ENCODE data around the gene RRAS.

Gene RRAS

GRCh38 chr19:49662011-49662410 is 22.1 kb upstream of the RRAS start:
- no peak overlapping the region for H3K4me3 ChIP-seq (replicated peaks; ENCODE audit: insufficient read depth, low read length)
- no peak for TF ChIP-seq POLR2AphosphoS5 (IDR thresholded peaks at IDR 0.05; ENCODE audit: low read depth)
- no peak for TF ChIP-seq GABPA (IDR thresholded peaks at IDR 0.05; ENCODE audit: low read depth)
- TF ChIP-seq REST (IDR thresholded peaks at IDR 0.05; ENCODE audit: insufficient replicate concordance, low read depth), result no peak
- TF ChIP-seq CTCF (IDR thresholded peaks at IDR 0.05; ENCODE audit: insufficient read depth, low read length), result no peak
- TF ChIP-seq SPI1 (IDR thresholded peaks at IDR 0.05; ENCODE audit: borderline replicate concordance, low read depth), result no peak
- no peak for DNase-seq (ENCODE audit: low read depth in 1 of 2, low spot score in 1 of 2)
- no peak overlapping the region for H3K27ac ChIP-seq (replicated peaks)
- H3K27me3 ChIP-seq (ENCODE audit: insufficient read depth, poor library complexity, severe bottlenecking), result no peaks in the 10 kb centered on the region

GRCh38 chr19:49660338-49660961 is 20.5 kb upstream of the RRAS start:
- no peak for DNase-seq (ENCODE audit: low read depth in 1 of 2, low spot score in 1 of 2)
- no peak for TF ChIP-seq REST (IDR thresholded peaks at IDR 0.05; ENCODE audit: insufficient replicate concordance, low read depth)
- TF ChIP-seq POLR2AphosphoS5 (IDR thresholded peaks at IDR 0.05; ENCODE audit: low read depth), result peak; percentile 4; the same call in 1 of the 2 replicates
- Histone ChIP-seq H3K27me3 (ENCODE audit: insufficient read depth, poor library complexity, severe bottlenecking) (no peaks in the 10 kb centered on the region), H3K4me3 (replicated peaks; ENCODE audit: insufficient read depth, low read length) (no peak overlapping the region), H3K27ac (replicated peaks) (no peak overlapping the region)

- Histone ChIP-seq H3K4me3 (replicated peaks; ENCODE audit: insufficient read depth, low read length) (no peak overlapping the region), H3K27ac (replicated peaks) (no peak overlapping the region), H3K27me3 (ENCODE audit: insufficient read depth, poor library complexity, severe bottlenecking) (no peaks in the 10 kb centered on the region)
- DNase-seq (ENCODE audit: low read depth in 1 of 2, low spot score in 1 of 2), result no peak
- TF ChIP-seq SPI1 (IDR thresholded peaks at IDR 0.05; ENCODE audit: borderline replicate concordance, low read depth), result no peak
- no peak for TF ChIP-seq CTCF (IDR thresholded peaks at IDR 0.05; ENCODE audit: insufficient read depth, low read length)
- no peak for TF ChIP-seq GABPA (IDR thresholded peaks at IDR 0.05; ENCODE audit: low read depth)
- TF ChIP-seq REST (IDR thresholded peaks at IDR 0.05; ENCODE audit: insufficient replicate concordance, low read depth), result no peak
- TF ChIP-seq POLR2AphosphoS5 (IDR thresholded peaks at IDR 0.05; ENCODE audit: low read depth), result no peak
These were observed 18.9 kb upstream of the RRAS start for GRCh38 chr19:49658566-49659442.
